ENCODE data around the gene PPP4R1. TPM values are rescaled to one million over a fixed set of nuclear protein-coding genes. Genes with fewer than 3 reads are reported as not detected.

Gene PPP4R1
- polyA plus RNA-seq, 1 donor (not counting 4 experiments of a cell fraction or from before 2014, with no cell fraction given), result 200 TPM

GRCh38 chr18:9558387-9559064 lies 55.8 kb downstream of the PPP4R1 start:
- H2AFZ ChIP-seq (ENCODE audit: control insufficient read depth, low read length), result no peak overlapping the region
- peaks cover 35% of the 10 kb centered on the region for H3K4me1 ChIP-seq (ENCODE audit: control insufficient read depth, extremely low read depth, insufficient read depth, low read length)
- no peaks in the 10 kb centered on the region for H4K20me1 ChIP-seq (ENCODE audit: control insufficient read depth, extremely low read depth, insufficient read depth, low read length)
- no peaks in the 10 kb centered on the region for H3K27me3 ChIP-seq (ENCODE audit: control insufficient read depth, extremely low read depth, insufficient read depth, low read length)
- peak overlapping the region; percentile 26 for H3K4me2 ChIP-seq (ENCODE audit: control insufficient read depth, extremely low read depth, insufficient read depth, low read depth, low read length)
- DNase-seq (ENCODE audit: low read depth, low spot score), result no peak
- H3K9ac ChIP-seq (ENCODE audit: control insufficient read depth, extremely low read depth, insufficient read depth, low read length), result no peak overlapping the region
- H3K79me2 ChIP-seq (ENCODE audit: control insufficient read depth, insufficient read depth, low read length), result peaks cover 24% of the 10 kb centered on the region
- peak overlapping the region; percentile 60 for H3K27ac ChIP-seq (ENCODE audit: control insufficient read depth, insufficient read depth, low read length)
- H3K4me3 ChIP-seq (ENCODE audit: control insufficient read depth in 2 of 3, extremely low read depth in 1 of 3, insufficient read depth in 2 of 3, low read depth in 1 of 3, low read length in 3 of 3), result no peak overlapping the region
- no peaks in the 10 kb centered on the region for H3K9me3 ChIP-seq (ENCODE audit: control insufficient read depth, low read depth, low read length)
- FAIRE-seq, result no peak
- H3K9me1 ChIP-seq (ENCODE audit: control insufficient read depth, extremely low read depth, insufficient read depth, low read length), result no peaks in the 10 kb centered on the region
- TF ChIP-seq CTCF (optimal IDR thresholded peaks at IDR 0.05 in 1 of 3, IDR thresholded peaks at IDR 0.05 in 1 of 3, conservative IDR thresholded peaks at IDR 0.05 in 1 of 3; ENCODE audit: extremely low read depth in 1 of 3, insufficient read depth in 2 of 3, low read length in 3 of 3), result no peak
- no peak for TF ChIP-seq EZH2 (IDR thresholded peaks at IDR 0.05; ENCODE audit: low read length)
- dilution Hi-C loops (cut with MboI; ENCODE audit: extremely low pct_ligation_motif_present, low sequenced_read_pairs), result no loop called here
- peaks cover 34 to 61% of the 10 kb centered on the region in 2 experiments for H3K36me3 ChIP-seq (ENCODE audit: control insufficient read depth in 2 of 2, extremely low read depth in 1 of 2, insufficient read depth in 2 of 2, low read length in 2 of 2)

- Histone ChIP-seq H3K9ac (ENCODE audit: control insufficient read depth, extremely low read depth, insufficient read depth, low read length) (no peak overlapping the region), H2AFZ (ENCODE audit: control insufficient read depth, low read length) (no peak overlapping the region), H3K36me3 (ENCODE audit: control insufficient read depth in 2 of 2, extremely low read depth in 1 of 2, insufficient read depth in 2 of 2, low read length in 2 of 2) (peaks cover 29 to 61% of the 10 kb centered on the region in 2 experiments), H3K9me1 (ENCODE audit: control insufficient read depth, extremely low read depth, insufficient read depth, low read length) (no peaks in the 10 kb centered on the region), H3K4me3 (ENCODE audit: control insufficient read depth in 2 of 3, extremely low read depth in 1 of 3, insufficient read depth in 2 of 3, low read depth in 1 of 3, low read length in 3 of 3) (peak overlapping the region in 2 of 3 experiments; percentile 19 to 34), H3K27ac (ENCODE audit: control insufficient read depth, insufficient read depth, low read length) (peak overlapping the region; percentile 60), H3K79me2 (ENCODE audit: control insufficient read depth, insufficient read depth, low read length) (peaks cover 31% of the 10 kb centered on the region), H3K4me1 (ENCODE audit: control insufficient read depth, extremely low read depth, insufficient read depth, low read length) (peaks cover 35% of the 10 kb centered on the region), H3K27me3 (ENCODE audit: control insufficient read depth, extremely low read depth, insufficient read depth, low read length) (no peaks in the 10 kb centered on the region), H3K9me3 (ENCODE audit: control insufficient read depth, low read depth, low read length) (no peaks in the 10 kb centered on the region), H3K4me2 (ENCODE audit: control insufficient read depth, extremely low read depth, insufficient read depth, low read depth, low read length) (peak overlapping the region; percentile 55), H4K20me1 (ENCODE audit: control insufficient read depth, extremely low read depth, insufficient read depth, low read length) (no peaks in the 10 kb centered on the region)
- no peak for TF ChIP-seq CTCF (optimal IDR thresholded peaks at IDR 0.05 in 1 of 3, IDR thresholded peaks at IDR 0.05 in 1 of 3, conservative IDR thresholded peaks at IDR 0.05 in 1 of 3; ENCODE audit: extremely low read depth in 1 of 3, insufficient read depth in 2 of 3, low read length in 3 of 3)
- TF ChIP-seq EZH2 (IDR thresholded peaks at IDR 0.05; ENCODE audit: low read length), result no peak
- DNase-seq (ENCODE audit: low read depth, low spot score) (peak; percentile 26), FAIRE-seq (peak; percentile 100)
- dilution Hi-C loops (cut with MboI; ENCODE audit: extremely low pct_ligation_motif_present, low sequenced_read_pairs), result no loop called here
Measured at GRCh38 chr18:9557250-9557943, 57.0 kb downstream of the PPP4R1 start.

All from keratinocyte (primary cell).